CD14-positive monocyte (primary cell): ENCODE results near the gene FOCAD. TPM values are rescaled to one million over a fixed set of nuclear protein-coding genes. Genes with fewer than 3 reads are reported as not detected.

ENCODE experiments used
- DNase-seq, 3 donors: peaks; one replicate each; pipeline ENCODE4 v3.0.0-alpha.2; 2011 to 2022
- H2AFZ ChIP-seq: 2 replicates; pipeline ENCODE4 v1.6.0; 2012; ENCODE audit warnings: mild to moderate bottlenecking, low read depth, low read length, inconsistent platforms; ENCODE audit not compliant: insufficient read depth, poor library complexity, severe bottlenecking
- H3K27ac ChIP-seq, 2 donors: 1 replicate in 1 of 2; 2 replicates in 1 of 2; pipeline ENCODE4 v1.5.1; 2012 to 2013; ENCODE audit warnings: low read length in 2 of 2, control low read depth in 1 of 2, inconsistent platforms in 1 of 2, low read depth in 1 of 2, mild to moderate bottlenecking in 1 of 2
- H3K27me3 ChIP-seq, 2 donors: one replicate each; pipeline versions ENCODE4 v1.6.0 to v1.6.1; 2011 to 2013; ENCODE audit warnings: low read length in 2 of 2; ENCODE audit not compliant: control insufficient read depth in 2 of 2, insufficient read depth in 2 of 2
- H3K36me3 ChIP-seq, 2 donors: replicated peaks in 1 of 2; 1 replicate in 1 of 2; 2 replicates in 1 of 2; pipeline versions ENCODE4 v1.5.1 to v1.6.1; 2012 to 2013; ENCODE audit warnings: low read length in 2 of 2, control low read depth in 1 of 2, inconsistent platforms in 1 of 2, mild to moderate bottlenecking in 1 of 2; ENCODE audit not compliant: insufficient read depth in 2 of 2, control insufficient read depth in 1 of 2
- H3K4me1 ChIP-seq, 2 donors: 1 replicate in 1 of 2; 2 replicates in 1 of 2; pipeline versions ENCODE4 v1.5.1 to v1.6.1; 2012 to 2013; ENCODE audit warnings: low read length in 2 of 2, control low read depth in 1 of 2, inconsistent platforms in 1 of 2, mild to moderate bottlenecking in 1 of 2, moderate library complexity in 1 of 2; ENCODE audit not compliant: insufficient read depth in 2 of 2, control insufficient read depth in 1 of 2
- H3K4me2 ChIP-seq: replicated peaks from 2 replicates; pipeline ENCODE3; 2012; ENCODE audit warnings: low read length, moderate library complexity, mild to moderate bottlenecking; ENCODE audit not compliant: poor library complexity, severe bottlenecking; ENCODE audit errors: extremely low read depth
- H3K4me3 ChIP-seq, 3 experiments: fragments of 200-600 bp in 1 of 3; sonication (generic) in 1 of 3; replicated peaks in 1 of 3; 1 replicate in 2 of 3; 2 replicates in 1 of 3; pipeline ENCODE4 v1.5.1; 2011 to 2013; ENCODE audit warnings: low read length in 3 of 3, mild to moderate bottlenecking in 3 of 3, control low read depth in 2 of 3, low read depth in 2 of 3, inconsistent platforms in 1 of 3, moderate library complexity in 1 of 3
- H3K79me2 ChIP-seq: 2 replicates; pipeline ENCODE4 v1.6.0; 2012; ENCODE audit warnings: mild to moderate bottlenecking, control low read depth, inconsistent platforms, low read length, moderate library complexity; ENCODE audit not compliant: insufficient read depth
- H3K9ac ChIP-seq: 2 replicates; pipeline ENCODE4 v1.6.0; 2017; ENCODE audit warnings: low read length, mild to moderate bottlenecking; ENCODE audit not compliant: insufficient read depth, poor library complexity, severe bottlenecking
- H3K9me3 ChIP-seq, 2 donors: replicated peaks in 1 of 2; 1 replicate in 1 of 2; 2 replicates in 1 of 2; pipeline versions ENCODE4 v1.5.1 to v1.6.1; 2012 to 2013; ENCODE audit warnings: low read length in 2 of 2, control low read depth in 1 of 2; ENCODE audit not compliant: control insufficient read depth in 1 of 2, insufficient read depth in 1 of 2
- H4K20me1 ChIP-seq: 2 replicates; pipeline ENCODE4 v1.6.0; 2012; ENCODE audit warnings: mild to moderate bottlenecking, low read length, control low read depth, moderate library complexity; ENCODE audit not compliant: insufficient read depth
- H3K27ac Mint-ChIP-seq, 7 donors: one replicate each; pipeline ENCODE4 v1.8.0; 2020; ENCODE audit warnings: mild to moderate bottlenecking in 7 of 7, mixed read lengths in 7 of 7, moderate library complexity in 6 of 7, inconsistent platforms in 2 of 7
- H3K27me3 Mint-ChIP-seq, 3 donors: one replicate each; pipeline ENCODE4 v1.8.0; 2021 to 2022; ENCODE audit warnings: low read depth in 3 of 3, mild to moderate bottlenecking in 3 of 3, mixed read lengths in 3 of 3, moderate library complexity in 3 of 3, inconsistent platforms in 1 of 3
- H3K36me3 Mint-ChIP-seq, 2 donors: one replicate each; pipeline ENCODE4 v1.8.0; 2020; ENCODE audit warnings: mixed read lengths in 2 of 2, inconsistent platforms in 1 of 2, mild to moderate bottlenecking in 1 of 2
- H3K4me1 Mint-ChIP-seq: one replicate; pipeline ENCODE4 v1.8.0; 2020; ENCODE audit warnings: mild to moderate bottlenecking, mixed read lengths
- H3K4me3 Mint-ChIP-seq, 2 donors: one replicate each; pipeline ENCODE4 v1.8.0; 2020; ENCODE audit warnings: mild to moderate bottlenecking in 2 of 2, mixed read lengths in 2 of 2, moderate library complexity in 1 of 2
- H3K9me3 Mint-ChIP-seq, 7 donors: one replicate each; pipeline ENCODE4 v1.8.0; 2020 to 2022; ENCODE audit warnings: mixed read lengths in 7 of 7, mild to moderate bottlenecking in 6 of 7, moderate library complexity in 6 of 7, inconsistent platforms in 2 of 7
- CTCF ChIP-seq: fragments of 200-600 bp; IDR thresholded peaks from one replicate; pipeline ENCODE4 v1.8.0; 2022; ENCODE audit warnings: antibody characterized with exemption, mild to moderate bottlenecking
- WGBS: methylation state at CpG from one replicate; pipeline ENCODE4 v1.1.5; 2013; ENCODE audit warnings: missing lambda C conversion rate; ENCODE audit not compliant: insufficient coverage; 5-methylcytosine and 5-hydroxymethylcytosine counted together
- intact Hi-C, 2 donors: fragments of 100-400 bp; cut with micrococcal nuclease; formaldehyde crosslinking; loops; one replicate each; pipeline versions ENCODE4 v1.15.0 to v1.15.1; 2023
- polyA plus RNA-seq, 3 donors: library from polyadenylated mRNA; depleted of rRNA in 1 of 3; unstranded in 2 of 3; stranded (reverse) in 1 of 3; fragments of 300-500 nt in 2 of 3; fragments of >200 nt in 1 of 3; fragmentation: Illumina TruSeq in 2 of 3; gene quantifications; 1 replicate in 2 of 3; 2 replicates in 1 of 3; pipeline ENCODE4 v1.2.3, GENCODE V29; 2012 to 2021
- small RNA-seq: library from RNA; depleted of rRNA; stranded (forward); fragments of <200 nt; gene quantifications from one replicate; pipeline ENCODE3, GENCODE V24; 2012; ENCODE audit warnings: low read depth; ENCODE audit not compliant: insufficient read length

FOCAD gene
- polyA plus RNA-seq, 3 donors, result 4.9 to 6.3 (median 5.1) TPM

GRCh38 chr9:21043841-21044240 is 359.8 kb downstream of the FOCAD start:
- no peaks in the 10 kb centered on the region for H3K9me3 Mint-ChIP-seq
- H3K9ac ChIP-seq, result no peak overlapping the region
- no peak overlapping the region for H3K4me2 ChIP-seq
- no peak overlapping the region for H3K4me3 Mint-ChIP-seq
- H3K36me3 Mint-ChIP-seq, result no peaks in the 10 kb centered on the region
- H3K27ac ChIP-seq, result no peak overlapping the region
- TF ChIP-seq CTCF, result no peak
- H3K4me1 ChIP-seq, result peaks cover 5 to 7% of the 10 kb centered on the region in 2 donors
- H3K27me3 ChIP-seq, result no peaks in the 10 kb centered on the region
- H3K4me1 Mint-ChIP-seq, result peaks cover 8% of the 10 kb centered on the region
- no peaks in the 10 kb centered on the region for H3K36me3 ChIP-seq
- no peaks in the 10 kb centered on the region for H4K20me1 ChIP-seq
- no peak overlapping the region for H2AFZ ChIP-seq
- WGBS, result no CpG with 5 or more reads among the region's 3 CpGs
- DNase-seq, result no peak
- no peaks in the 10 kb centered on the region for H3K79me2 ChIP-seq
- H3K27ac Mint-ChIP-seq, result no peak overlapping the region
- H3K9me3 ChIP-seq, result no peaks in the 10 kb centered on the region
- intact Hi-C loops, result no loop called here
- H3K27me3 Mint-ChIP-seq, result no peaks in the 10 kb centered on the region
- no peak overlapping the region for H3K4me3 ChIP-seq

Small RNA genes within 50 kb of the gene (small RNA-seq; reads per million reads assigned to genes)
- gene MIR491, result not detected
- gene SNORA30B, result 1.4 reads per million

Other genes starting within 250 kb of the FOCAD start
- gene MLLT3, start 61.8 kb upstream of the FOCAD start, polyA plus RNA-seq, result 1 to 10 TPM in 2 of 3 donors, under 1 TPM in 1; 0.81 to 2.3 (median 1.5) TPM